Adrenal gland (tissue), 12 donors: ENCODE measurements around the gene PDZRN3. TPM values are rescaled to one million over a fixed set of nuclear protein-coding genes. Genes with fewer than 3 reads are reported as not detected.

Source experiments
- DNase-seq, 7 donors: peaks; one replicate each; pipeline ENCODE4 v3.0.0-alpha.2; 2019 to 2020
- H3K27ac ChIP-seq, 5 donors: fragments of 200-600 bp; sonication (generic) in 4 of 5; 1 replicate in 3 of 5; 2 replicates in 2 of 5; pipeline versions ENCODE4 v1.5.1 to v1.8.0; 2016 to 2020; ENCODE audit warnings: mild to moderate bottlenecking in 1 of 5
- H3K27me3 ChIP-seq: fragments of 200-600 bp; 2 replicates; pipeline ENCODE4 v1.8.0; 2021
- H3K36me3 ChIP-seq, 2 donors: fragments of 200-600 bp; replicated peaks in 1 of 2; 1 replicate in 1 of 2; 2 replicates in 1 of 2; pipeline versions ENCODE4 v1.5.1 to v1.8.0; 2018 to 2022
- H3K4me1 ChIP-seq, 2 donors: fragments of 200-600 bp; replicated peaks in 1 of 2; 1 replicate in 1 of 2; 2 replicates in 1 of 2; pipeline versions ENCODE4 v1.5.1 to v1.8.0; 2018 to 2021
- H3K4me3 ChIP-seq, 4 donors: fragments of 200-600 bp; sonication (generic) in 3 of 4; one replicate each; pipeline ENCODE4 v1.5.1; 2016 to 2018
- H3K9me3 ChIP-seq, 3 donors: fragments of 200-600 bp; sonication (generic) in 1 of 3; replicated peaks in 1 of 3; 1 replicate in 2 of 3; 2 replicates in 1 of 3; pipeline versions ENCODE4 v1.5.1 to v1.8.0; 2016 to 2021
- CTCF ChIP-seq, 6 experiments: fragments of 450-650 bp in 4 of 6; fragments of 200-600 bp in 2 of 6; sonication (generic) in 1 of 6; IDR thresholded peaks; 1 replicate in 5 of 6; 2 replicates in 1 of 6; pipeline versions ENCODE4 v1.5.1 to v1.8.0; 2016 to 2021; ENCODE audit warnings: antibody characterized with exemption in 6 of 6, mild to moderate bottlenecking in 2 of 6, moderate library complexity in 1 of 6
- POLR2A ChIP-seq, 2 donors: fragments of 450-650 bp; IDR thresholded peaks; one replicate each; pipeline ENCODE4 v1.6.1; 2017; ENCODE audit warnings: antibody characterized with exemption in 2 of 2, mild to moderate bottlenecking in 2 of 2, moderate library complexity in 1 of 2
- WGBS, 4 donors: extraction: QIAGEN DNeasy Blood & Tissue Kit in 2 of 4; methylation state at CpG; one replicate each; pipeline versions ENCODE4 v1.1.5 to v1.1.7; 2013 to 2017; 5-methylcytosine and 5-hydroxymethylcytosine counted together
- intact Hi-C, 2 donors: fragments of 100-400 bp; cut with DNase I; formaldehyde crosslinking; loops; one replicate each; pipeline versions ENCODE4 v1.14.1 to v1.15.0; 2022 to 2023
- polyA plus RNA-seq, 3 donors: library from polyadenylated mRNA; stranded (reverse); fragments of 200-250 nt in 2 of 3; fragments of 350-450 nt in 1 of 3; fragmentation: Illumina TruSeq in 1 of 3; extraction: RNeasy Lipid Tissue Mini Kit (QIAGEN cat#74804) in 1 of 3; gene quantifications; one replicate each; pipeline ENCODE4 v1.2.3, GENCODE V29; 2013 to 2014
- total RNA-seq, 9 donors: library from RNA; depleted of rRNA in 4 of 9; stranded (reverse); fragments of >200 nt in 4 of 9; fragments of 120-200 nt in 1 of 9; fragmentation: NEBNext Ultra II Directional in 1 of 9; extraction: Animal tissue kit (Norgen Biotek cat#: 25700) in 1 of 9; gene quantifications; one replicate each; pipeline versions ENCODE4 v1.1.0 to v1.2.4, GENCODE V29; 2013 to 2023
- donor health status: healthy with polysubstance abuse.
- donor health status: Bipolar disorder and iron deficiency.
- donor health status: DM: yes; HTN: yes; CAD: no.
- donor health status: DM: no; HTN: no; CAD: no.
- donor health status: DM: no; HTN: no; CAD: no.
- donor health status: DM: yes; HTN: yes; CAD: no.

Gene PDZRN3
- total and polyA plus RNA-seq, 12 donors = 11.5 to 126 (median 64.1) TPM

GRCh38 chr3:73604451-73604850, 20.3 kb downstream of the PDZRN3 start:
- peaks cover 0 to 38% of the 10 kb centered on the region in 2 donors for H3K4me1 ChIP-seq

GRCh38 chr3:73603762-73604171, 21.0 kb downstream of the PDZRN3 start:
- Histone ChIP-seq H3K27ac (peak overlapping the region in 1 of 5 donors; percentile 70), H3K4me1 (peaks cover 0 to 32% of the 10 kb centered on the region in 2 donors), H3K36me3 (peaks cover 0 to 12% of the 10 kb centered on the region in 2 donors), H3K4me3 (no peak overlapping the region), H3K27me3 (no peaks in the 10 kb centered on the region), H3K9me3 (no peaks in the 10 kb centered on the region)
- no peak for TF ChIP-seq POLR2A (IDR thresholded peaks at IDR 0.05)
- TF ChIP-seq CTCF (IDR thresholded peaks at IDR 0.05) = no peak
- no peak for DNase-seq
- WGBS, 4 donors = 56 to 78% (median 61%) methylated on average over 1 of the region's 1 CpG
- intact Hi-C loops = no loop called here

More at GRCh38 chr3:73604451-73604850, 20.3 kb downstream of the PDZRN3 start:
- H3K36me3 ChIP-seq = peaks cover 0 to 12% of the 10 kb centered on the region in 2 donors
- TF ChIP-seq POLR2A (IDR thresholded peaks at IDR 0.05) = no peak
- no peak for TF ChIP-seq CTCF (IDR thresholded peaks at IDR 0.05)
- intact Hi-C loops = no loop called here
- no peak for DNase-seq
- H3K27ac ChIP-seq = peak overlapping the region in 1 of 5 donors; percentile 70
- no peaks in the 10 kb centered on the region for H3K27me3 ChIP-seq
- H3K4me3 ChIP-seq = no peak overlapping the region
- no peaks in the 10 kb centered on the region for H3K9me3 ChIP-seq
- WGBS, 4 donors = 55 to 74% (median 67%) methylated on average over 3 of the region's 3 CpGs

DNA sequence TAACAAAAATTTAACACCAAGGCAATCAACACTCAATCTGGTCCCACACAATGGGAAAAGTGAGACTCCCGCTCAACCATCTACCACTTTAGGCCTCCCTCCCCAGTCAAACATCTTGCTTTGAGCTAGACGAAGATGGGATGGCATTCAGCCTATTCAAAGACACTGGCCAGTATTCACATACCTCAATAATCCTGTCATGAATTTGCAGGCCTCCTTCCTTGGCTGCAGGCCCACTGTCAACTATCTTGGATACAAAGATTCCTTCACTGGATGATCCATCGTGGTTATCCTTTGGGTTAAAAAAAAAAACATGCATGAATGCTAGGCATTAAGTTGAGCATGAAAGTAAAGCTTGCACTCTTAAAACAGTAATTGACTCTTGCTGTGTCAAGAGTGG, 22.6 kb downstream of the PDZRN3 start:
- no peaks in the 10 kb centered on the region for H3K27me3 ChIP-seq
- H3K27ac ChIP-seq = peak overlapping the region in 1 of 5 donors; percentile 66
- H3K4me3 ChIP-seq = no peak overlapping the region
- DNase-seq = no peak
- intact Hi-C loops = no loop called here
- H3K36me3 ChIP-seq = peaks cover 0 to 12% of the 10 kb centered on the region in 2 donors
- peaks cover 0 to 32% of the 10 kb centered on the region in 2 donors for H3K4me1 ChIP-seq
- 53 to 60% (median 56%) methylated on average over 3 of the region's 3 CpGs for WGBS, 4 donors
- H3K9me3 ChIP-seq = no peaks in the 10 kb centered on the region
- TF ChIP-seq POLR2A (IDR thresholded peaks at IDR 0.05) (no peak), CTCF (IDR thresholded peaks at IDR 0.05) (no peak)

- Histone ChIP-seq H3K9me3 (no peaks in the 10 kb centered on the region), H3K27me3 (no peaks in the 10 kb centered on the region), H3K27ac (peak overlapping the region in 2 of 5 donors; percentile 18 to 66), H3K4me3 (no peak overlapping the region), H3K36me3 (peaks cover 0 to 12% of the 10 kb centered on the region in 2 donors), H3K4me1 (peaks cover 0 to 32% of the 10 kb centered on the region in 2 donors)
- no peak for TF ChIP-seq POLR2A (IDR thresholded peaks at IDR 0.05)
- TF ChIP-seq CTCF (IDR thresholded peaks at IDR 0.05) = no peak
- intact Hi-C loops = no loop called here
- WGBS, 4 donors = 86 to 89% (median 89%) methylated on average over 2 of the region's 2 CpGs
- no peak for DNase-seq
Measured at GRCh38 chr3:73601481-73601880, 23.3 kb downstream of the PDZRN3 start.
